Gastrocnemius medialis (tissue), 4 donors: ENCODE measurements around the gene CNOT11.

ENCODE experiments used
- CTCF ChIP-seq, 5 experiments: fragments of 450-650 bp in 3 of 5; fragments of 200-600 bp in 2 of 5; sonication (generic) in 2 of 5; IDR thresholded peaks in 4 of 5; conservative IDR thresholded peaks in 1 of 5; 1 replicate in 4 of 5; 2 replicates in 1 of 5; pipeline ENCODE4 v1.5.1; 2016 to 2019; ENCODE audit warnings: antibody characterized with exemption in 5 of 5, mild to moderate bottlenecking in 3 of 5, moderate library complexity in 3 of 5
- POLR2A ChIP-seq, 2 donors: fragments of 450-650 bp; IDR thresholded peaks; one replicate each; pipeline ENCODE4 v1.6.1; 2017; ENCODE audit warnings: antibody characterized with exemption in 2 of 2, mild to moderate bottlenecking in 2 of 2, moderate library complexity in 2 of 2

- TF ChIP-seq POLR2A (IDR thresholded peaks at IDR 0.05) (no peak), CTCF (IDR thresholded peaks at IDR 0.05 in 4 of 5, conservative IDR thresholded peaks at IDR 0.05 in 1 of 5) (no peak)
These were observed 57.6 kb downstream of the CNOT11 start for GRCh38 chr2:101310090-101310833.
